ENCODE measurements around the gene FOXO4. TPM values are rescaled to one million over a fixed set of nuclear protein-coding genes. Genes with fewer than 3 reads are reported as not detected.

Gene FOXO4
- total RNA-seq, 4 donors from 2014 or later = 14.9 to 18.8 (median 16.9) TPM

- H3K4me1 ChIP-seq = no peaks in the 10 kb centered on the region
- peaks cover 24 to 26% of the 10 kb centered on the region in 2 donors for H3K36me3 ChIP-seq
- no peak overlapping the region for H3K27ac ChIP-seq
- TF ChIP-seq, protein P1, sequence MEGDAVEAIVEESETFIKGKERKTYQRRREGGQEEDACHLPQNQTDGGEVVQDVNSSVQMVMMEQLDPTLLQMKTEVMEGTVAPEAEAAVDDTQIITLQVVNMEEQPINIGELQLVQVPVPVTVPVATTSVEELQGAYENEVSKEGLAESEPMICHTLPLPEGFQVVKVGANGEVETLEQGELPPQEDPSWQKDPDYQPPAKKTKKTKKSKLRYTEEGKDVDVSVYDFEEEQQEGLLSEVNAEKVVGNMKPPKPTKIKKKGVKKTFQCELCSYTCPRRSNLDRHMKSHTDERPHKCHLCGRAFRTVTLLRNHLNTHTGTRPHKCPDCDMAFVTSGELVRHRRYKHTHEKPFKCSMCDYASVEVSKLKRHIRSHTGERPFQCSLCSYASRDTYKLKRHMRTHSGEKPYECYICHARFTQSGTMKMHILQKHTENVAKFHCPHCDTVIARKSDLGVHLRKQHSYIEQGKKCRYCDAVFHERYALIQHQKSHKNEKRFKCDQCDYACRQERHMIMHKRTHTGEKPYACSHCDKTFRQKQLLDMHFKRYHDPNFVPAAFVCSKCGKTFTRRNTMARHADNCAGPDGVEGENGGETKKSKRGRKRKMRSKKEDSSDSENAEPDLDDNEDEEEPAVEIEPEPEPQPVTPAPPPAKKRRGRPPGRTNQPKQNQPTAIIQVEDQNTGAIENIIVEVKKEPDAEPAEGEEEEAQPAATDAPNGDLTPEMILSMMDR (IDR thresholded peaks at IDR 0.05) = no peak
- TF ChIP-seq POLR2A (IDR thresholded peaks at IDR 0.05) = no peak
- H3K9me3 ChIP-seq = no peaks in the 10 kb centered on the region
- DNase-seq = no peak
- intact Hi-C loops (cut with DNase I) = no loop called here
- WGBS, 2 donors = 75 to 100% methylated on average over 1 to 2 of the region's 4 CpGs
- no peak overlapping the region for H3K4me3 ChIP-seq (replicated peaks in 1 of 3)
- H3K27me3 ChIP-seq = no peaks in the 10 kb centered on the region
Observed at GRCh38 chrX:71131510-71131909, 35.9 kb downstream of the FOXO4 start.

GRCh38 chrX:71140440-71140839 is 44.8 kb downstream of the FOXO4 start:
- whole genome bisulfite sequencing, 2 donors = 71 to 76% methylated on average over 2 to 5 of the region's 6 CpGs
- TF ChIP-seq POLR2A (IDR thresholded peaks at IDR 0.05) = no peak
- TF ChIP-seq, protein P1 (IDR thresholded peaks at IDR 0.05) = no peak
- Histone ChIP-seq H3K4me3 (replicated peaks in 1 of 3) (no peak overlapping the region), H3K27me3 (no peaks in the 10 kb centered on the region), H3K4me1 (peaks cover 0 to 7% of the 10 kb centered on the region in 2 donors), H3K27ac (no peak overlapping the region), H3K9me3 (no peaks in the 10 kb centered on the region), H3K36me3 (peaks cover 11 to 19% of the 10 kb centered on the region in 2 donors)
- no peak for DNase-seq
- intact Hi-C loops (cut with DNase I) = no loop called here

DNA sequence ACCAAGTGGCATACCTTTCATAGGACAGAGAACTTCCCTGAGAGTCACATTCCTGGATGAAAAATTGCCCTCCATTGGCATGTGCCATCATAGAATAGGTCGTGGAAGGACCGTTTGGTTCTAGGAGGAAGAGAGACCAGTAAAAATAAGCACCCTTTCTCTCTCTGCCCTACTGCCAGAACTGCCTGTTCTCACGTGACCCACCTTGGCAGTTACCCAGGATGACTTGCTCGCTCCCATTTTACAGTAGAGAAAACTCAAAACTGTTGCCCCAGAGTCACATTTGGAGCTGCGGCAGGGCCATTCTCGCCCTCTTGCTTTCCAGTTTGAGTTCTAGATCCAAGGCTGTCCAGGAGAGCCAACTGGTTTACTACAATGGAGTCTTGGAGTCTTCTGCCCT is 47.9 kb downstream of the FOXO4 start:
- intact Hi-C loops (cut with DNase I) = no loop called here
- DNase-seq = peak; percentile 42 to 58

DNA sequence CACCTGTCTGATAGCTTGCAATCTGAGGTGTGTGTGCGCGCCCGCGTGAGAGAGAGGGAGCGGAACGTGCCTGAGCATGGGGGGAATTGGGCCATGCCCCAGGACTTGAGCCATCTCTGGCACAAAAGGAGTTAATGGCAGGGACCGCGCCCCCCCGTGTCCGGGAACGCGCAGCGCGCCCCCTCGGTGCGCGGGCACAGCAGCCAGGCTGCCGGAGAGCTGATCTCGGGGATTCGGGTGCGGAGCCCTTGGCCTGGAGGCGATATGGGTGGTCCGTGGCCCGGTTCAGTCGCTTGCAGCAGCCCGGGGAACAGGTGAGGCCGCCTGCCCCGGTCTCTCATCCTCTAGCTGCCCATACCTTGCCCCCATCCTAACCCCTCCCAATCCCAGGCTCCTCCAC is 49.0 kb downstream of the FOXO4 start, which contains the start of gene NLGN3:
Gene NLGN3 (plus strand): TSS at position 191 of the 400 bp plus-strand sequence. CDS start 2,909 bp downstream, outside the sequence.
- Histone ChIP-seq H3K27me3 (no peaks in the 10 kb centered on the region), H3K27ac (no peak within 1 kb of the TSS)
- 14 to 26% methylated on average over 4 to 8 of the region's 28 CpGs for WGBS, 2 donors

More for the DNA sequence above, 47.9 kb downstream of the FOXO4 start:
- Histone ChIP-seq H3K27ac (no peak overlapping the region), H3K4me3 (replicated peaks in 1 of 3) (no peak overlapping the region), H3K4me1 (peaks cover 0 to 7% of the 10 kb centered on the region in 2 donors), H3K36me3 (no peaks in the 10 kb centered on the region), H3K27me3 (no peaks in the 10 kb centered on the region), H3K9me3 (no peaks in the 10 kb centered on the region)
- 50 to 56% methylated on average over 3 to 6 of the region's 6 CpGs for WGBS, 2 donors
- TF ChIP-seq POLR2A (IDR thresholded peaks at IDR 0.05) = no peak
- TF ChIP-seq, protein P1 (IDR thresholded peaks at IDR 0.05) = no peak

More for the DNA sequence above, 49.0 kb downstream of the FOXO4 start, which contains the start of gene NLGN3:
- peak in 1 of 2 donors; percentile 11 for DNase-seq
- TF ChIP-seq, protein P1 (IDR thresholded peaks at IDR 0.05) = no peak
- no peak for TF ChIP-seq POLR2A (IDR thresholded peaks at IDR 0.05)
- Histone ChIP-seq H3K9me3 (no peaks in the 10 kb centered on the region), H3K36me3 (no peaks in the 10 kb centered on the region), H3K4me1 (peaks cover 0 to 7% of the 10 kb centered on the region in 2 donors), H3K4me3 (replicated peaks in 1 of 3) (no peak within 1 kb of the TSS)
- intact Hi-C loops (cut with DNase I) = no loop called here

All from thyroid gland (tissue), 4 donors.